B cell (primary cell): ENCODE results near the gene MIA3.

Source experiments
- EZH2 ChIP-seq: IDR thresholded peaks from 2 replicates; pipeline ENCODE4 v1.6.1; 2012; ENCODE audit warnings: borderline replicate concordance, low read depth, mild to moderate bottlenecking, moderate library complexity, low read length; ENCODE audit not compliant: insufficient read depth, poor library complexity, severe bottlenecking
- TF ChIP-seq, protein P1 (sequence below): fragments of 200-600 bp; IDR thresholded peaks from one replicate; pipeline ENCODE4 v1.8.0; 2022; ENCODE audit warnings: antibody characterized with exemption, mild to moderate bottlenecking

DNA sequence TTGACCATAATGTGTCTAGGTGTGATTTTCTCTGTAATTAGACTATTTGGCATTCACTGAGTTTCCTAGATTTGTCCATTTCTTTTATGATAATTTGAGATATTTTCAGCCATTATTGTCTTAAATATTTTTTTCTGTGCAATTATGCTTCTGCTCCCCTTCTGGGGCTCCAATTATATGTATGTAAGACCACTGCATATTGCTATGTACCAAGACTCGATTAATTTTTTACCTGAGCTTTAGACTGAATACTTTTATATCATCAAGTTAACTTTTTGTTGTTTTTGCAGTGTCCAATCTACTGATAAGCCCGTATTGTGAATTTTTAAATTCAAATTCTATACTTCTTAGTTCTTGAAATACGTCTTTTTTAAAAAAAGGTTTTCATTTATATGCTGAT, 23.1 kb upstream of the MIA3 start:
- TF ChIP-seq, protein P1, sequence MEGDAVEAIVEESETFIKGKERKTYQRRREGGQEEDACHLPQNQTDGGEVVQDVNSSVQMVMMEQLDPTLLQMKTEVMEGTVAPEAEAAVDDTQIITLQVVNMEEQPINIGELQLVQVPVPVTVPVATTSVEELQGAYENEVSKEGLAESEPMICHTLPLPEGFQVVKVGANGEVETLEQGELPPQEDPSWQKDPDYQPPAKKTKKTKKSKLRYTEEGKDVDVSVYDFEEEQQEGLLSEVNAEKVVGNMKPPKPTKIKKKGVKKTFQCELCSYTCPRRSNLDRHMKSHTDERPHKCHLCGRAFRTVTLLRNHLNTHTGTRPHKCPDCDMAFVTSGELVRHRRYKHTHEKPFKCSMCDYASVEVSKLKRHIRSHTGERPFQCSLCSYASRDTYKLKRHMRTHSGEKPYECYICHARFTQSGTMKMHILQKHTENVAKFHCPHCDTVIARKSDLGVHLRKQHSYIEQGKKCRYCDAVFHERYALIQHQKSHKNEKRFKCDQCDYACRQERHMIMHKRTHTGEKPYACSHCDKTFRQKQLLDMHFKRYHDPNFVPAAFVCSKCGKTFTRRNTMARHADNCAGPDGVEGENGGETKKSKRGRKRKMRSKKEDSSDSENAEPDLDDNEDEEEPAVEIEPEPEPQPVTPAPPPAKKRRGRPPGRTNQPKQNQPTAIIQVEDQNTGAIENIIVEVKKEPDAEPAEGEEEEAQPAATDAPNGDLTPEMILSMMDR = no peak
- TF ChIP-seq EZH2 = no peak
